ENCODE data around the gene ZDHHC19.

- TF ChIP-seq, protein P1, sequence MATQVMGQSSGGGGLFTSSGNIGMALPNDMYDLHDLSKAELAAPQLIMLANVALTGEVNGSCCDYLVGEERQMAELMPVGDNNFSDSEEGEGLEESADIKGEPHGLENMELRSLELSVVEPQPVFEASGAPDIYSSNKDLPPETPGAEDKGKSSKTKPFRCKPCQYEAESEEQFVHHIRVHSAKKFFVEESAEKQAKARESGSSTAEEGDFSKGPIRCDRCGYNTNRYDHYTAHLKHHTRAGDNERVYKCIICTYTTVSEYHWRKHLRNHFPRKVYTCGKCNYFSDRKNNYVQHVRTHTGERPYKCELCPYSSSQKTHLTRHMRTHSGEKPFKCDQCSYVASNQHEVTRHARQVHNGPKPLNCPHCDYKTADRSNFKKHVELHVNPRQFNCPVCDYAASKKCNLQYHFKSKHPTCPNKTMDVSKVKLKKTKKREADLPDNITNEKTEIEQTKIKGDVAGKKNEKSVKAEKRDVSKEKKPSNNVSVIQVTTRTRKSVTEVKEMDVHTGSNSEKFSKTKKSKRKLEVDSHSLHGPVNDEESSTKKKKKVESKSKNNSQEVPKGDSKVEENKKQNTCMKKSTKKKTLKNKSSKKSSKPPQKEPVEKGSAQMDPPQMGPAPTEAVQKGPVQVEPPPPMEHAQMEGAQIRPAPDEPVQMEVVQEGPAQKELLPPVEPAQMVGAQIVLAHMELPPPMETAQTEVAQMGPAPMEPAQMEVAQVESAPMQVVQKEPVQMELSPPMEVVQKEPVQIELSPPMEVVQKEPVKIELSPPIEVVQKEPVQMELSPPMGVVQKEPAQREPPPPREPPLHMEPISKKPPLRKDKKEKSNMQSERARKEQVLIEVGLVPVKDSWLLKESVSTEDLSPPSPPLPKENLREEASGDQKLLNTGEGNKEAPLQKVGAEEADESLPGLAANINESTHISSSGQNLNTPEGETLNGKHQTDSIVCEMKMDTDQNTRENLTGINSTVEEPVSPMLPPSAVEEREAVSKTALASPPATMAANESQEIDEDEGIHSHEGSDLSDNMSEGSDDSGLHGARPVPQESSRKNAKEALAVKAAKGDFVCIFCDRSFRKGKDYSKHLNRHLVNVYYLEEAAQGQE (IDR thresholded peaks at IDR 0.05; ENCODE audit: insufficient read depth in 1 of 2, low read depth in 2 of 2, low read length in 2 of 2), result no peak
- TF ChIP-seq POLR2AphosphoS5 (IDR thresholded peaks at IDR 0.05; ENCODE audit: low read depth, low read length) (no peak), TAF1 (IDR thresholded peaks at IDR 0.05; ENCODE audit: borderline replicate concordance, insufficient read depth, low read length) (no peak)
Measured at GRCh38 chr3:196254376-196255283, 43.4 kb upstream of the ZDHHC19 start.

All from PFSK-1 (cell line).